Right cardiac atrium (tissue), 5 donors: Measurements from ENCODE around the gene FEM1B. TPM values are rescaled to one million over a fixed set of nuclear protein-coding genes. Genes with fewer than 3 reads are reported as not detected.

ENCODE experiments used
- ATAC-seq, 2 donors: fragments of 200-7000 bp; cut with Tn5 transposase; one replicate each; pipeline versions ENCODE4 v1.8.0 to v1.9.1; 2020; ENCODE audit warnings: moderate library complexity in 2 of 2, mild to moderate bottlenecking in 1 of 2
- DNase-seq, 3 donors: peaks; one replicate each; pipeline ENCODE4 v3.0.0-alpha.2; 2020
- H3K27ac ChIP-seq: one replicate; pipeline ENCODE4 v1.5.1; 2013; ENCODE audit warnings: mild to moderate bottlenecking, low read length, control low read depth, moderate library complexity
- H3K27me3 ChIP-seq: one replicate; pipeline ENCODE4 v1.6.1; 2013; ENCODE audit not compliant: control insufficient read depth, insufficient read depth
- H3K4me1 ChIP-seq: one replicate; pipeline ENCODE4 v1.6.1; 2013; ENCODE audit warnings: low read length; ENCODE audit not compliant: control insufficient read depth, insufficient read depth
- H3K4me3 ChIP-seq: one replicate; pipeline ENCODE4 v1.5.1; 2013; ENCODE audit warnings: low read length, control low read depth
- H3K9me3 ChIP-seq: one replicate; pipeline ENCODE4 v1.6.1; 2013; ENCODE audit warnings: low read length; ENCODE audit not compliant: control insufficient read depth
- WGBS: extraction: QIAGEN DNeasy Blood & Tissue Kit; methylation state at CpG from one replicate; pipeline ENCODE4 v1.1.7; 2013; 5-methylcytosine and 5-hydroxymethylcytosine counted together
- intact Hi-C, 4 donors: fragments of 100-400 bp; cut with DNase I; formaldehyde crosslinking; loops; one replicate each; pipeline versions ENCODE4 v1.11.0 to v1.14.0; 2022 to 2023
- polyA plus RNA-seq: library from polyadenylated mRNA; stranded (reverse); fragments of 200-250 nt; gene quantifications from one replicate; pipeline ENCODE4 v1.2.3, GENCODE V29; 2013
- total RNA-seq, 4 donors: library from RNA; stranded (reverse); fragmentation: NEBNext Ultra II Directional; extraction: Animal tissue kit (Norgen Biotek cat#: 25700); gene quantifications; one replicate each; pipeline ENCODE4 v1.2.1, GENCODE V29; 2021
- donor health status: healthy with polysubstance abuse.
- donor health status: DM: no; HTN: yes; CAD: no.
- donor health status: DM: no; HTN: no; CAD: no.
- donor health status: DM: no; HTN: yes; CAD: no; lungs with severe emphysema.
- donor health status: DM: yes; HTN: yes; CAD: no.

Gene FEM1B
- total and polyA plus RNA-seq, 5 donors = 13.8 to 86.9 (median 56.9) TPM

DNA sequence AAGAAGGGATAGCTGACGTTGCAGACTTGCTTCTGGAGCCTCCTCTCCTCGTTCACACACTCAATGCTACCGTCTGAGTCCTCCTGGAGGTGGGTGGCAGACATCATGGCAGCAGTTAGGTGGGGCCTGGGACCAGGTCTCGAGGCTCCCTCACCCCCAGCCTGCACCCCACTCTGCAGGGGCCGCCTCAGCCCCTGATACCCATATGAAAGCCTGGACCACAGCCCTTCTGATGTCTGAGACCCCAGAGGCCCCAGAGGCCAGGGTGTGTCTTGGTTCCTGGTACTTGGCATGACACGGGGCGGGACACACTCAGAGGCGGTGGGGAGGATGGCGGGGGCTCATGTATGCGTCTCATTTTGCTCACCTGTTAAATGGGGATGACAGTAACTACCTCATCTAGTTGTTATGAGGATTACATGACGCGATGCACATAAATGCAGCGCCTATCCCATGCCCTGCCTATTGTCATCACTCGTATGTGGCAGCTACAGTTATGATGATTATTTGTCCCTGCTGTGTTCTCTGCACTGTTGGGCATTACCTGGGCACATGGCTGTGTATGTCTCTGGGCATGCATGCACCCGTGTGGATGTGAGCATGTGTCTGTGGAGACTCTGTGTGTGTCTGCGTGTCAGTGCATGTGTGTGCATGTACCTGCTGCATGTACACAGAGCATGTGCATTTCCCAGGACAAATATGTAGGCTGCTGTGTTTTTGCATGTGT is 39.9 kb downstream of the FEM1B start:
- no peaks in the 10 kb centered on the region for H3K27me3 ChIP-seq
- no peaks in the 10 kb centered on the region for H3K4me1 ChIP-seq
- H3K4me3 ChIP-seq = no peak overlapping the region
- ATAC-seq (no peak), DNase-seq (no peak)
- H3K27ac ChIP-seq = no peak overlapping the region
- 93% methylated on average over 16 of the region's 16 CpGs for WGBS
- H3K9me3 ChIP-seq = no peaks in the 10 kb centered on the region
- intact Hi-C loops = no loop called here

- no peaks in the 10 kb centered on the region for H3K4me1 ChIP-seq
- no peaks in the 10 kb centered on the region for H3K27me3 ChIP-seq
- 95% methylated on average over 6 of the region's 6 CpGs for WGBS
- intact Hi-C loops = no loop called here
- ATAC-seq (no peak), DNase-seq (peak in 1 of 3 donors; percentile 4)
- no peaks in the 10 kb centered on the region for H3K9me3 ChIP-seq
- H3K27ac ChIP-seq = no peak overlapping the region
- H3K4me3 ChIP-seq = no peak overlapping the region
These were observed 40.7 kb downstream of the FEM1B start for GRCh38 chr15:68318008-68318835.

DNA sequence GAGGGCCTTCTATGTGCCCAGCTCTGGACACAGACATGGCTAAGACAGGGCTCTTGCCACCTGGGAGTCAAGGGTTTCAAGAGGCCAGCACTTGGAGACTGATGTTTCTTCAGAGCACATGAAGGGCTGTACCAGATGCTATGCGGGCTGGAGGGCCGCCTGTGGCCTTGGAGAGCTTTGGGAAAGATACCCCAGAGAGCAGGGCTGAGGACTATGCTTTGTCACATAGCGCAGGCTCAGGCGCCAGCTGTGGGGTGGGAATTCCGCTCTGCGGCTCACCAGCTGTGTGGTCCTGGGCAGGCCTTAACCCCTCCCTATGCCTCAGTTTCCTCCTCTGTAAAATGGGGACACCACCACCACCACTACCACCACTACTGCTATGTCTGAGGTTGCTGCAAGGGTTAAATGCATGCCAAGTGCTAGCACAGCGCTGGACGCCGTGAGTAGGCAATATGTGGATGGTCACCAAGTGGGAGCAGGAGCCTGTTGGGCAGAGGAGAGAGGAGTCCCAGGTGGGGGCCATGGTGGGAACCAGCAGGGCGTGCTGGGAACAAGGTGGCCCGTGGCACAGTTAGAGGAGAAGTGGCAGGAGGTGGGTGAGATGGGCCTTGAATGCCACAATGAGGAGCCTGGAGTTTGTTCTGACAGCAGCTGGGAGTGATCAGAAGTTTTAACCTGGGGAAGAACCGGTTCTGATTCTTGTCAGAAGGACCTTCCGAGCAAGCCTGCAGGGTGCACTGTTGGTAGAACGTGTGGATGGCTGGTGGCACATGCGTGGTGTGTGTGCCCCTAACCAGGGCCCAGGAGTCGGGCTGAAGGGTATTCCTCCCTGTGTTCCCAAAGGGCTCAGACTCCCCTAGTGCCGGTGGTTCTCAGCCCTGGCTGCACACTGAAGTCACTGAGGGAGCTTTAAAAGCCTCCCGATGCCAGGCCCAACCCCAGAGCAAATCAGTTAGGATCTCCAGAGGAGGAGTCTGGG is 41.7 kb downstream of the FEM1B start:
- no peak overlapping the region for H3K27ac ChIP-seq
- H3K9me3 ChIP-seq = no peaks in the 10 kb centered on the region
- WGBS = 89% methylated on average over 18 of the region's 18 CpGs
- H3K4me3 ChIP-seq = no peak overlapping the region
- H3K4me1 ChIP-seq = no peaks in the 10 kb centered on the region
- intact Hi-C loops = no loop called here
- peak in 1 of 3 donors; percentile 28 for DNase-seq
- no peaks in the 10 kb centered on the region for H3K27me3 ChIP-seq
- no peak for ATAC-seq

DNA sequence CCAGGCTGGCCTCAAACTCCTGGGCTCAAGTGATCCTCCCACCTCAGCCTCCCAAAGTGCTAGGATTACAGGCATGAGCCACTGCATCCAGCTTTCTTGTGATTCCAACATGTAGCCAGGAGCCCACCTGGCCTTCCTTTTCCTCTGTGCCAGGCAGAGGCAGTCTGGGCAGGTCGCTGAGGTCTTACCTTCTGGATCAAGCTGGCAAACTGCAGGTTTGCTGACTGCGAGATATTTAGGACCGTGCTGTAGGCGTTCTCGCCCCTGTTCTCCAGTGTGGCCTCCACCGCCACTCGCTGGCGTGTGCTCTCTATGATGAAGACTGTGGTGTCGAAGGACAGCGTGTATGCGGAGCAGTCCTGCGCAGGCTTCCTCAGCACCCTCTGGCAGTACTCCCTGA is 42.5 kb downstream of the FEM1B start:
- no peaks in the 10 kb centered on the region for H3K4me1 ChIP-seq
- no peak overlapping the region for H3K4me3 ChIP-seq
- peak in 1 of 3 donors; percentile 27 for DNase-seq
- H3K9me3 ChIP-seq = no peaks in the 10 kb centered on the region
- H3K27ac ChIP-seq = no peak overlapping the region
- 97% methylated on average over 12 of the region's 12 CpGs for WGBS
- H3K27me3 ChIP-seq = no peaks in the 10 kb centered on the region
- intact Hi-C loops = no loop called here
- ATAC-seq = no peak

- Histone ChIP-seq H3K27ac (no peak overlapping the region), H3K4me3 (no peak overlapping the region), H3K27me3 (no peaks in the 10 kb centered on the region), H3K9me3 (no peaks in the 10 kb centered on the region), H3K4me1 (no peaks in the 10 kb centered on the region)
- 89% methylated on average over 7 of the region's 7 CpGs for WGBS
- intact Hi-C loops = no loop called here
- ATAC-seq = no peak
- no peak for DNase-seq
These were observed 43.7 kb downstream of the FEM1B start for GRCh38 chr15:68321229-68321628.

DNA sequence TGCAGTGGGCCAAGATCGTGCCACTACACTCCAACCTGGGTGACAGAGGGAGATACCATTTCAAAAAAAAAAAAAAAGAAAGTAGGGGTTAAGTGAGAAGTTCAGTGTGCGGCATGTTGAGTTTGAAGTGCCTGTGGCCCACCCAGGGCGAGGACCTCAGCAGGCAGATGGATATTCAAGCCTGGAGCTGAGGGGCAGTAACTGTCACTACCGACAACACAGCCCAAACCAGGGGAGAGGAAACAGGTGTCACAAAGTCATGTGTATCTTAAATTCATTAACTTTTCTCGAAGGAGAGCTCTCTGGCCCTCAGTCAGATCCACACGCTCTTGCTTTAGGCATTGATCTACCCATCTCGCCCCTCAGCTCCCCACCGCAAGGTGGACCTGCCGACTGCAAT is 45.3 kb downstream of the FEM1B start:
- Histone ChIP-seq H3K4me3 (no peak overlapping the region), H3K9me3 (no peaks in the 10 kb centered on the region), H3K4me1 (no peaks in the 10 kb centered on the region), H3K27ac (no peak overlapping the region), H3K27me3 (no peaks in the 10 kb centered on the region)
- 77% methylated on average over 9 of the region's 9 CpGs for WGBS
- DNase-seq (no peak), ATAC-seq (no peak)
- intact Hi-C loops = no loop called here

DNA sequence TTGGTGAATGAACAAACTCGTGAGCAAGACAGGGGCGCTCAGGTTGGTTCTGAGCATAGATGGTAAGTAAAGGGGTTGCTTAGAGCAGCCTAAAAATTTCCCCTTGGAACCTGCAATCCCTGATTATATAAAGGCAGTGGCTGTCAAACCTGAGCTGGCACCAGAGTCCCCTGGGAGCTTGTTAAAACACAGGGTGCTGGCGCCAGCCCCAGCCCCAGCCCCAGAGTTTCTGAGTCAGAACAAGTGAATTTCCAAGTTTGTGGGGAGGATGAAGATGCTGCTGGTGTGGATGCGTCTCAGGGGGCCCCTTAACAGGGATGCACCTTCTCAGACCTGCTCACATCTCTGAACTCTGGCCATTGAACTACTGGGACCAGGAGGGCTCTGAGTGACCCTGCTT is 48.2 kb downstream of the FEM1B start:
- ATAC-seq (no peak), DNase-seq (peak in 1 of 3 donors; percentile 8)
- no peak overlapping the region for H3K4me3 ChIP-seq
- H3K27ac ChIP-seq = no peak overlapping the region
- H3K4me1 ChIP-seq = no peaks in the 10 kb centered on the region
- intact Hi-C loops = no loop called here
- no peaks in the 10 kb centered on the region for H3K9me3 ChIP-seq
- H3K27me3 ChIP-seq = no peaks in the 10 kb centered on the region
- 90% methylated on average over 4 of the region's 4 CpGs for WGBS

DNA sequence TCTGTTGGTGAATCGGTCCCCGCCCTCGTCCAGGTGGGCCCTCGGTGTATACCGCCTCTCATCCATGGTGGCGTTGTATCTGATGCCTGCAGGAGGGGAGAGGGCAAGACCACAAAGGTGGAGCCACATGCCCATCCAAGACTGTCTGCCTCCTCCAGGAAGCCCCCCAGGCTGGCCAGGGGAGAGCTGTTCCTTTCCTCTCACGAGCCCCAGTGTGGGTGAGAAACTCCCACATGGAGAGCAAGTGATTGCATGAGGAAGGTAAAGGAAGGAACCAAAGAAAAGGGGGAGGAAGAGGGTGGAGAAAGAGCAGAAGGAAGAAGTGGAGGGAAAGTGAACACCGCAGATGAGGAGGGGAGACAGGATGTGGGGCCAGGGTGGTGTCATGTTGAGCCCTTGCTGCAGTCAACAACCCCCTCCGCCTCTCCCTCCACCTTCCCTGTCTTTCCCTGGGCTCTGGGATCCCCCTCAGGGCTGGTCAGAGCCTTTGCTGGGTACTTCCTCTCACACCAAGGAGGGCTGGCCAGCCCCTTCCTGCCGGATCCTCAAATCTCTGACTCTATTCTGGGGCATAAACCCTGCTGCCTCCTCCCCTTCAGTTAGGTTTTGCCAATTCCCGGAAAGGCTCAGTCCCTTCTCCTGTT is 49.3 kb downstream of the FEM1B start:
- DNase-seq (peak in 1 of 3 donors; percentile 17), ATAC-seq (peak in 1 of 2 donors; percentile 16)
- Histone ChIP-seq H3K4me1 (no peaks in the 10 kb centered on the region), H3K27me3 (no peaks in the 10 kb centered on the region), H3K27ac (no peak overlapping the region), H3K9me3 (no peaks in the 10 kb centered on the region), H3K4me3 (no peak overlapping the region)
- 78% methylated on average over 11 of the region's 11 CpGs for WGBS
- intact Hi-C loops = no loop called here

DNA sequence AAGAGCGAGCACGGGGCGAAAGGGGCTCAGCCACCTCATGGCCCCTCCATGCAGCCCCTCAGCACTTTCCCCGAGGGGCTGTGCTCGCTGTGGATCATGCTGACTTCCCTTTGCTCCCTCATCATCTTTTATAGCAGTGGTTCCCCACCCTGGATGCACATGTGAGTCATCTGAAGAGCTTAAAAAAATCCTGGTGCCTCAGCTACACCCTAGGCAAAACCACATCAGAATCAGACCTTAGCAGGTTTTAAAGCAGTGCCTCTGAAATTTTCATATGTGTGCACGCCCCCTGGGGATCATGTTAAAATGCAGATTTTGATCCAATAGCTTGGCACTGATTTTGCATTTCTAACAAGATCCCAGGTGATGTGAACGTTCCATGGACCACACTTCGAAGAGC is 50.9 kb downstream of the FEM1B start:
- DNase-seq (no peak), ATAC-seq (no peak)
- no peak overlapping the region for H3K4me3 ChIP-seq
- intact Hi-C loops = no loop called here
- H3K27me3 ChIP-seq = no peaks in the 10 kb centered on the region
- no peaks in the 10 kb centered on the region for H3K4me1 ChIP-seq
- H3K9me3 ChIP-seq = no peaks in the 10 kb centered on the region
- 82% methylated on average over 8 of the region's 8 CpGs for WGBS
- no peak overlapping the region for H3K27ac ChIP-seq

DNA sequence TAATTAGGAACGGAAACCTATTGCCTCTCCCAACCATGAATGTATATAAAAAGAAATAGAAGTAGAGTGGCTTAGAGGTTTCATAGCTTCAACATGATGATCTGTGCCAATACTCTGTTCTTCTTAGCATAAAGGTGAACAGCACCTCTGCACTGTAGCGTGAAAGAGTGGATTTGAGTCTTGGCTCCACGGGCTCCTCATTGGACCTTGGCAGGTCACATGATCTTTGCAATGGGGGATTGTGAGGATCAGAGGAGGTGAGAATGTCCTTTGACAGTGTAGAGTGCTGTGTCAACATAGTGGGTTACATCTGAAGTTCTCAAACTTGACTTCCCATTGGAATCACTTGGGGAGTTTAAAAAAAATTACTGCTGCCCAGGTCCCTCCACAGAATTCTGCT is 51.4 kb downstream of the FEM1B start:
- DNase-seq = no peak
- 94% methylated on average over 3 of the region's 3 CpGs for WGBS
- Histone ChIP-seq H3K9me3 (no peaks in the 10 kb centered on the region), H3K27me3 (no peaks in the 10 kb centered on the region), H3K4me3 (no peak overlapping the region), H3K4me1 (no peaks in the 10 kb centered on the region), H3K27ac (no peak overlapping the region)
- no peak for ATAC-seq
- intact Hi-C loops = no loop called here
